GM19193 (cell line): ENCODE measurements around the gene GLO1.

Experiments used
- POLR2A ChIP-seq: IDR thresholded peaks from 4 replicates; pipeline ENCODE4 v1.6.1; 2011; ENCODE audit not compliant: insufficient read depth, insufficient read length; ENCODE audit errors: extremely low read depth

Gene GLO1

GRCh38 chr6:38687043-38687353, 15.9 kb downstream of the GLO1 start:
- no peak for TF ChIP-seq POLR2A

GRCh38 chr6:38686270-38687042, 16.5 kb downstream of the GLO1 start:
- no peak for TF ChIP-seq POLR2A

- TF ChIP-seq POLR2A, result no peak
Measured at GRCh38 chr6:38684904-38685303, 18.0 kb downstream of the GLO1 start.

GRCh38 chr6:38684237-38684636, 18.7 kb downstream of the GLO1 start:
- no peak for TF ChIP-seq POLR2A

GRCh38 chr6:38681850-38682249, 21.1 kb downstream of the GLO1 start:
- no peak for TF ChIP-seq POLR2A

DNA sequence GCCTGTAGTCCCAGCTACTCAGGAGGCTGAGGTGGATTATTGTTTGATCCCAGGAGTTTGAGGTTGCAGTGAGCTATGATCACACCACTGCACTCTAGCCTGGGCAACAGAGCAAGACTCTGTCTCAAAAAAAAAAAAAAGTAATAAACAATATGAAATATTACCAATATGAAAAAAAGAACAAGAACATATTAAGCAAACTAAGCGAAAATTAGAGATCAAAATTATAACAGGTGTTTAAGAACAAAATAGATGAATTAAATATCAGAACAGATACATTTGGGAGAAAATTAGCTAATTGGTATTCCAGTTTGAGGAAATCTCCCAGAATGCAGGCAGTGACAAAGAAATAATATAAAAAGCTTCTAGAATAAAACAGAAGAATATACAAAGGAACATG, 23.3 kb downstream of the GLO1 start:
- no peak for TF ChIP-seq POLR2A

- TF ChIP-seq POLR2A, result no peak
Measured at GRCh38 chr6:38678178-38678760, 24.7 kb downstream of the GLO1 start.

DNA sequence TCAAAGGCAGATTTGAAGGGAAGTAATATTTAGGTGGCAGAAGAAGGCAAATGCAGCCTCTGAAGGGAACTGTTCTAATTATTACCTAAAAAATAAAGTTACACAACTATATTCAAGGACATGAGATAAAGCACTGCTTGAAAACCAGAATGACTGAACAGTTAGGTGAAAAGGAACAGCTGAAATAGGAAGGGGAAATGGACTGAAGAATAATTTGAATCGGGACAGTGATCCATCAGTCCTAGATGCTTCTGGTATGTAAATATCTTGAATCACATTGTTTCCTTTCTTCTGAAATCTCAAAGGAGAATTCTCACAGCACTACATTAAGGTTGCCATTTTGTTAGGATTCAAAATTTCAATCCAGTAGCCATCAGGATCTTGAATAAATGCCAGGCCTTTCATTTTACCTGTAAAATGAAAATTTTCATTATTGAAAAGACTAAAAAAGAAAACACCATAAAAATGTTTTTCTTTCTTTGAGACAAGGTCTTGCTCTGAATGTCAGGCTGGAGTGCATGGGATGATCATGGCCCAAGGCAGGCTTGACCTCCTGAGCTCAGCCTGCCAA, 25.9 kb downstream of the GLO1 start:
- TF ChIP-seq POLR2A, result no peak

GRCh38 chr6:38676236-38676973, 26.5 kb downstream of the GLO1 start:
- no peak for TF ChIP-seq POLR2A

- TF ChIP-seq POLR2A, result no peak
Measured at GRCh38 chr6:38673397-38674165, 29.4 kb downstream of the GLO1 start.

DNA sequence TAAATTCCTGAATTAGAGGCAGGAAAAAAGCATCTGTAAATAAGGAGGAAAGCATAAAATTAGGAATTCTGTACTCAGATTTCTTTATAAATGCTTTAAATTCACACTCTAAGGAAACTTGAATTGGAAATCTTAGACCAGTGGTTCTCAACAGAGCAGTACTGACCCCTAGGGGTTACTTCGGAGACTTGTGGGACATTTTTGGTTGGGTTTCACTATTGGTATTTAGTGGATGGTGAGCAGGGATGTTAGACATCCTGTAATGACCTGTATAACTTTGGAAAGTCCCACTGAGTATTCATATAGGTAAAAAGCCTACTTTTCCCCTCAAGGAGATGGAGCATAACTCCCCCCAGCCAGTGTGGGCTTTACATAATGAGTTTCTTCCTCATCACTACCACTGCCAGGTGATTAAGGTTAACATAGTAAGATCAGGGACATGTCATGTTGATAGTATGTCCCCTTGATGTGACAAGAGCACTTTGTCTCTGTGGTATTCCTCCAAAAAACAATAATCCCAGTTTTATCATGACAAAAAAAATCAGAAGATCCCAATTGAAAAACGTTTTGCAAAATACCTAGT, 31.0 kb downstream of the GLO1 start:
- no peak for TF ChIP-seq POLR2A

GRCh38 chr6:38658418-38659167, 44.4 kb downstream of the GLO1 start:
- no peak for TF ChIP-seq POLR2A

DNA sequence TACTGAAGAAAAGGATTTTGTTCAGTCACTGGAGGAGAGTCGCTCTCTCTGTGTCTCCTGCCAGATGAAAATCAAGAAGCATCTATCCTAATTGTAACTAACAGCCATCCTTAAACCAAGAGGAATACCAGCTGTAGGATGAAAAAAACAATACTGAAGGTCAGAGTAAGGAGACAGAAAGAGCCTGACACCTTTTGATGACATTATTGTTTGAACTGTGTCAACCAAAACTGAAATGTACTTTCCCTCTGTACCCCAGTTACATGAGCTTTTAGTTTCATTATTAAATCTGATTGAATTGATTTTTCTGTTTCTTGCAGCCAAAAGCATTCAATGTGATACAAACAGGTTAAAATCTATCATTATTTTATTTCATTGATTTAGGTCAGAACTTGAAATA, 46.0 kb downstream of the GLO1 start:
- TF ChIP-seq POLR2A, result no peak

- no peak for TF ChIP-seq POLR2A
Measured at GRCh38 chr6:38654263-38654662, 48.7 kb downstream of the GLO1 start.
